Measurements from ENCODE around the gene MX1. TPM values are rescaled to one million over a fixed set of nuclear protein-coding genes. Genes with fewer than 3 reads are reported as not detected.

Gene MX1
- total RNA-seq, 4 donors from 2014 or later = 20.2 to 40.3 (median 31.5) TPM

DNA sequence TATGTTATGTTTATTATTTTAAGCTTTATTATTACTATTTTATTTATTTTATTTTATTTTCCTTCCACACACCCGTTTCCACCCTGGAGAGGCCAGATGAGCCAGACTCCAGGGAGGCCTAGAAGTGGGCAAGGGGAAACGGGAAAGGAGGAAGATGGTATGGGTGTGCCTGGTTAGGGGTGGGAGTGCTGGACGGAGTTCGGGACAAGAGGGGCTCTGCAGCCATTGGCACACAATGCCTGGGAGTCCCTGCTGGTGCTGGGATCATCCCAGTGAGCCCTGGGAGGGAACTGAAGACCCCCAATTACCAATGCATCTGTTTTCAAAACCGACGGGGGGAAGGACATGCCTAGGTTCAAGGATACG lies 468 bp upstream of the MX1 start:
- no peak for TF ChIP-seq POLR2A (IDR thresholded peaks at IDR 0.05)
- no peak for TF ChIP-seq EP300 (IDR thresholded peaks at IDR 0.05)
- TF ChIP-seq POLR2AphosphoS5 (IDR thresholded peaks at IDR 0.05) = no peak
- no peak for TF ChIP-seq CTCF (IDR thresholded peaks at IDR 0.05)
- H3K36me3 ChIP-seq = peaks cover 0 to 30% of the 10 kb centered on the region in 2 donors
- H3K4me1 ChIP-seq = peaks cover 0 to 56% (median 0%) of the 10 kb centered on the region in 3 donors
- H3K9me3 ChIP-seq = no peaks in the 10 kb centered on the region
- H3K27me3 ChIP-seq = no peaks in the 10 kb centered on the region
- H3K4me3 ChIP-seq = peak overlapping the region; percentile 43 to 79
- ATAC-seq = no peak
- 50 to 67% methylated on average over 4 to 5 of the region's 7 CpGs for WGBS, 2 donors (ENCODE audit: low coverage in 1 of 2)
- peak overlapping the region in 3 of 4 donors; percentile 49 to 80 (median 78) for H3K27ac ChIP-seq

GRCh38 chr21:41426676-41427404 lies 801 bp downstream of the MX1 start:
- Histone ChIP-seq H3K27me3 (no peaks in the 10 kb centered on the region), H3K27ac (peak overlapping the region in 3 of 4 donors; percentile 49 to 80 (median 78))
- 47 to 93% methylated on average over 1 to 3 of the region's 41 CpGs for WGBS, 2 donors (ENCODE audit: low coverage in 1 of 2)

GRCh38 chr21:41427556-41427955 lies 1.5 kb downstream of the MX1 start:
- H3K36me3 ChIP-seq = peaks cover 0 to 49% of the 10 kb centered on the region in 2 donors
- peak overlapping the region in 1 of 4 donors; percentile 78 for H3K27ac ChIP-seq
- H3K4me1 ChIP-seq = peaks cover 0 to 39% (median 0%) of the 10 kb centered on the region in 3 donors
- 98 to 100% methylated on average over 7 to 8 of the region's 8 CpGs for WGBS, 2 donors (ENCODE audit: low coverage in 1 of 2)
- H3K27me3 ChIP-seq = no peaks in the 10 kb centered on the region
- TF ChIP-seq POLR2A (IDR thresholded peaks at IDR 0.05) (no peak), EP300 (IDR thresholded peaks at IDR 0.05) (no peak), CTCF (IDR thresholded peaks at IDR 0.05) (no peak), POLR2AphosphoS5 (IDR thresholded peaks at IDR 0.05) (no peak)
- no peaks in the 10 kb centered on the region for H3K9me3 ChIP-seq
- H3K4me3 ChIP-seq = peak overlapping the region in 1 of 2 donors; percentile 79
- no peak for ATAC-seq

More at GRCh38 chr21:41426676-41427404, 801 bp downstream of the MX1 start:
- Histone ChIP-seq H3K4me1 (peaks cover 0 to 46% (median 0%) of the 10 kb centered on the region in 3 donors), H3K4me3 (peak overlapping the region; percentile 43 to 79), H3K9me3 (no peaks in the 10 kb centered on the region), H3K36me3 (peaks cover 0 to 42% of the 10 kb centered on the region in 2 donors)
- ATAC-seq = peak; percentile 47
- no peak for TF ChIP-seq EP300 (IDR thresholded peaks at IDR 0.05)
- no peak for TF ChIP-seq CTCF (IDR thresholded peaks at IDR 0.05)
- no peak for TF ChIP-seq POLR2A (IDR thresholded peaks at IDR 0.05)
- TF ChIP-seq POLR2AphosphoS5 (IDR thresholded peaks at IDR 0.05) = no peak

- 92 to 94% methylated on average over 6 to 8 of the region's 8 CpGs for WGBS, 2 donors (ENCODE audit: low coverage in 1 of 2)
- Histone ChIP-seq H3K27me3 (no peaks in the 10 kb centered on the region), H3K4me3 (no peak overlapping the region), H3K9me3 (no peaks in the 10 kb centered on the region), H3K36me3 (peaks cover 0 to 57% of the 10 kb centered on the region in 2 donors), H3K4me1 (peaks cover 0 to 39% (median 0%) of the 10 kb centered on the region in 3 donors), H3K27ac (no peak overlapping the region)
- no peak for TF ChIP-seq POLR2AphosphoS5 (IDR thresholded peaks at IDR 0.05)
- no peak for TF ChIP-seq EP300 (IDR thresholded peaks at IDR 0.05)
- no peak for TF ChIP-seq POLR2A (IDR thresholded peaks at IDR 0.05)
- TF ChIP-seq CTCF (IDR thresholded peaks at IDR 0.05) = no peak
- ATAC-seq = no peak
Measured at GRCh38 chr21:41428311-41428710, 2.3 kb downstream of the MX1 start.

- H3K27ac ChIP-seq = no peak overlapping the region
- no peaks in the 10 kb centered on the region for H3K9me3 ChIP-seq
- no peak for ATAC-seq
- 100% methylated on average over 1 of the region's 6 CpGs; no CpG with 5 or more reads in 1 of the 2 donors for WGBS, 2 donors (ENCODE audit: low coverage in 1 of 2)
- peaks cover 0 to 39% (median 0%) of the 10 kb centered on the region in 3 donors for H3K4me1 ChIP-seq
- H3K36me3 ChIP-seq = peaks cover 0 to 62% of the 10 kb centered on the region in 2 donors
- H3K27me3 ChIP-seq = no peaks in the 10 kb centered on the region
- TF ChIP-seq EP300 (IDR thresholded peaks at IDR 0.05) = no peak
- no peak for TF ChIP-seq CTCF (IDR thresholded peaks at IDR 0.05)
- no peak for TF ChIP-seq POLR2AphosphoS5 (IDR thresholded peaks at IDR 0.05)
- no peak for TF ChIP-seq POLR2A (IDR thresholded peaks at IDR 0.05)
- H3K4me3 ChIP-seq = no peak overlapping the region
Measured at GRCh38 chr21:41428847-41429246, 2.8 kb downstream of the MX1 start.
